ENCODE measurements around the gene IL1RN. TPM values are rescaled to one million over a fixed set of nuclear protein-coding genes. Genes with fewer than 3 reads are reported as not detected.

IL1RN gene
- polyA plus RNA-seq, 1 of the 3 experiments (the other 2 are of a cell fraction) = not detected

DNA sequence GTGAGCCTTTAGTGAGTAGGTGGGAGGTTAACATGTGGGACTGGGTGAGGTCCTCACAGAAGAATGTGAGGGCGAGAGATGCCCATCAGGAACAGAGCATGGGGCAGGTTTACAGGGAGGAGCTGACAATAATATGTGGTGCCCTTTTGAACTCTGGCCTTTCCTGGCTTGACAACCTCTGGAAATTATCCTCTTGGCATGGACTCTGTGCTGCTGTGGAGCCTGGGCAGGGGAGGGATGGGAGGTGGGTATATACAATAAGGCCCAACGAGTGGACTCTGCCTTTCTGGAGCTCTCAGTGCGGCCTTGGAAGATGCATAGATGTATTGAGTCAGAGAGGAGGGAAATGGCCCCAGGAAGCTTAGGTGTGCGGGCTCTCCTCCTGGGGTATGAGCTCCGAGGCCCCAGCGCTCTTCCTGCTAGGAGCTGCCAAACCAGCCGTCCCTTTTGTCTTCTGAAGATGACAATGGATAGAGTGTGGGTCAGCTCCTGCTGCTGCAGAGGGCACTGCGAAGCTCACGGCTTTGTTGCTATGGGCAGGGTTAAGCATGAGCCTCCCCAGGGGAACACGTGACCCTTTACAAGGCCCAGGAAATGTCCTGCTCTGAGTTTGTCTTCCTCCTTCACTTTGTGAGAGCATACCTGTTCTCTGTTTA lies 37.7 kb downstream of the IL1RN start:
- Histone ChIP-seq H3K36me3 (replicated peaks in 1 of 2; ENCODE audit: control insufficient read depth in 1 of 2, insufficient read depth in 2 of 2, low read length in 1 of 2) (no peaks in the 10 kb centered on the region), H3F3A (replicated peaks; ENCODE audit: insufficient read depth) (no peaks in the 10 kb centered on the region), H3K9me3 (no peaks in the 10 kb centered on the region), H4K20me1 (ENCODE audit: insufficient read depth) (no peaks in the 10 kb centered on the region), H3K4me3 (ENCODE audit: low read depth in 2 of 2, low read length in 1 of 2) (no peak overlapping the region), H3K79me2 (ENCODE audit: insufficient read depth) (no peaks in the 10 kb centered on the region), H3K27ac (ENCODE audit: low read depth in 2 of 2, low read length in 1 of 2) (no peak overlapping the region), H3K9ac (no peak overlapping the region), H3K4me1 (ENCODE audit: control insufficient read depth in 1 of 2, insufficient read depth in 2 of 2, low read depth in 1 of 2, low read length in 1 of 2) (no peaks in the 10 kb centered on the region), H2AFZ (ENCODE audit: low read depth) (no peak overlapping the region), H3K4me2 (no peak overlapping the region), H3K9me2 (no peaks in the 10 kb centered on the region), H3K27me3 (ENCODE audit: insufficient read depth) (no peaks in the 10 kb centered on the region; the same call in 1 of the 2 replicates)
- ChIA-PET POLR2A (no interaction called here), CTCF (interaction anchor here (1.4 to 4.3 kb wide), 4 partner anchors 27 to 225 kb away, joined by 4 to 24 read pairs (median 8); no protein-coding TSS in a partner anchor)
- WGBS (ENCODE audit: low lambda C conversion rate) = 61% methylated on average over 10 of the region's 10 CpGs
- TF ChIP-seq FOXJ3 (CRISPR knock-in tag; IDR thresholded peaks at IDR 0.05) (no peak), SIN3A (IDR thresholded peaks at IDR 0.05; ENCODE audit: borderline replicate concordance, low read depth, low read length) (no peak)
- no peak for DNase-seq

DNA sequence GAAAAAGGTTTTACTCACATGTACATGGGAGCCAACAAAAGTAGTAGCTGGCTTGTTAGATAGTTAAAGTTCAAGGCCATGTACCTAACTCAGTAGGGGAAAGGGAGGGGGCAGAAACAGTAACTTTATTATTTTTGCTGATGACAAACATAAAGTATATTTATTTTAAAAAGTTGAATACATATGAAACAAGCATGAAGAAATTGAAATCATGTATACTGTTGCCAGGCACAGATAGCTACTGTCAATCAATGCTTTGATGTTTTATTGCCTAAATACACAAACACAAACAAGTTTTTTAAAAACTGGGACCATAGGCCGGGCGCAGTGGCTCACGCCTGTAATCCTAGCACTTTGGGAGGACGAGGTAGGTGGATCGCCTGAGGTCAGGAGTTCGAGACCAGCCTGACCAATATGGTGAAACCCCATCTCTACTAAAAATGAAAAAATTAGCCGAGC lies 38.8 kb downstream of the IL1RN start:
- H3K4me3 ChIP-seq (ENCODE audit: low read depth in 2 of 2, low read length in 1 of 2) = no peak overlapping the region
- H3K9ac ChIP-seq = no peak overlapping the region
- no peaks in the 10 kb centered on the region for H3K9me3 ChIP-seq
- H3K9me2 ChIP-seq = no peaks in the 10 kb centered on the region
- H3K27me3 ChIP-seq (ENCODE audit: insufficient read depth) = no peaks in the 10 kb centered on the region; the same call in 1 of the 2 replicates
- H3K36me3 ChIP-seq (replicated peaks in 1 of 2; ENCODE audit: control insufficient read depth in 1 of 2, insufficient read depth in 2 of 2, low read length in 1 of 2) = no peaks in the 10 kb centered on the region
- H3K4me1 ChIP-seq (ENCODE audit: control insufficient read depth in 1 of 2, insufficient read depth in 2 of 2, low read depth in 1 of 2, low read length in 1 of 2) = no peaks in the 10 kb centered on the region
- TF ChIP-seq MXI1 (IDR thresholded peaks at IDR 0.05; ENCODE audit: low read depth, low read length) (no peak), TAF1 (IDR thresholded peaks at IDR 0.05; ENCODE audit: borderline replicate concordance, low read depth, low read length) (no peak), JUND (IDR thresholded peaks at IDR 0.05) (no peak), FOSL2 (IDR thresholded peaks at IDR 0.05; ENCODE audit: borderline replicate concordance, low read depth) (no peak), TCF12 (IDR thresholded peaks at IDR 0.05) (no peak), CHD2 (IDR thresholded peaks at IDR 0.05; ENCODE audit: low read length, partially characterized antibody) (no peak), NRF1 (IDR thresholded peaks at IDR 0.05; ENCODE audit: low read depth, low read length) (no peak), EP300 (IDR thresholded peaks at IDR 0.05; ENCODE audit: borderline replicate concordance in 1 of 2, low read depth in 1 of 2, low read length in 1 of 2) (no peak), FOXM1 (IDR thresholded peaks at IDR 0.05; ENCODE audit: low read depth) (no peak), RCOR1 (IDR thresholded peaks at IDR 0.05; ENCODE audit: low read length) (no peak)
- TF ChIP-seq, protein P1, sequence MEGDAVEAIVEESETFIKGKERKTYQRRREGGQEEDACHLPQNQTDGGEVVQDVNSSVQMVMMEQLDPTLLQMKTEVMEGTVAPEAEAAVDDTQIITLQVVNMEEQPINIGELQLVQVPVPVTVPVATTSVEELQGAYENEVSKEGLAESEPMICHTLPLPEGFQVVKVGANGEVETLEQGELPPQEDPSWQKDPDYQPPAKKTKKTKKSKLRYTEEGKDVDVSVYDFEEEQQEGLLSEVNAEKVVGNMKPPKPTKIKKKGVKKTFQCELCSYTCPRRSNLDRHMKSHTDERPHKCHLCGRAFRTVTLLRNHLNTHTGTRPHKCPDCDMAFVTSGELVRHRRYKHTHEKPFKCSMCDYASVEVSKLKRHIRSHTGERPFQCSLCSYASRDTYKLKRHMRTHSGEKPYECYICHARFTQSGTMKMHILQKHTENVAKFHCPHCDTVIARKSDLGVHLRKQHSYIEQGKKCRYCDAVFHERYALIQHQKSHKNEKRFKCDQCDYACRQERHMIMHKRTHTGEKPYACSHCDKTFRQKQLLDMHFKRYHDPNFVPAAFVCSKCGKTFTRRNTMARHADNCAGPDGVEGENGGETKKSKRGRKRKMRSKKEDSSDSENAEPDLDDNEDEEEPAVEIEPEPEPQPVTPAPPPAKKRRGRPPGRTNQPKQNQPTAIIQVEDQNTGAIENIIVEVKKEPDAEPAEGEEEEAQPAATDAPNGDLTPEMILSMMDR (IDR thresholded peaks at IDR 0.05) = no peak
- H3F3A ChIP-seq (replicated peaks; ENCODE audit: insufficient read depth) = no peaks in the 10 kb centered on the region
- H3K27ac ChIP-seq (ENCODE audit: low read depth in 2 of 2, low read length in 1 of 2) = no peak overlapping the region
- 58% methylated on average over 7 of the region's 7 CpGs for WGBS (ENCODE audit: low lambda C conversion rate)
- H2AFZ ChIP-seq (ENCODE audit: low read depth) = no peak overlapping the region
- H4K20me1 ChIP-seq (ENCODE audit: insufficient read depth) = no peaks in the 10 kb centered on the region
- no peak for DNase-seq
- ChIA-PET POLR2A (no interaction called here), CTCF (interaction anchor here (0.9 to 4.3 kb wide), 4 partner anchors 9 to 224 kb away, joined by 3 to 24 read pairs (median 5); no protein-coding TSS in a partner anchor)
- H3K79me2 ChIP-seq (ENCODE audit: insufficient read depth) = no peaks in the 10 kb centered on the region
- no peak overlapping the region for H3K4me2 ChIP-seq

Data from SK-N-SH (cell line).